GM10248 (cell line): ENCODE data around the gene TBC1D1.

ENCODE experiments used
- CTCF ChIA-PET: fragments of 300-600 bp; sonication (Branson Sonifier 250); formaldehyde crosslinking; extraction: SDS; loops from one replicate; lab custom pipeline; 2021; ENCODE audit warnings: antibody characterized with exemption; lab: Yijun Ruan, JAX
- POLR2A ChIA-PET: fragments of 350-650 bp; sonication (Branson Sonifier 250); formaldehyde crosslinking; extraction: SDS; loops from one replicate; lab custom pipeline; 2020; ENCODE audit warnings: antibody characterized with exemption; lab: Yijun Ruan, JAX
- DNase-seq: peaks from one replicate; pipeline ENCODE4 v3.0.0; 2012; ENCODE audit errors: extremely low spot score
- CTCF ChIP-seq: IDR thresholded peaks from 2 replicates; pipeline ENCODE4 v1.5.1; 2012; ENCODE audit warnings: mild to moderate bottlenecking, low read depth; ENCODE audit errors: extremely low read depth, missing control alignments, control extremely low read depth

Gene TBC1D1

GRCh38 chr4:38073596-38074234 lies 182.8 kb downstream of the TBC1D1 start:
- ChIA-PET POLR2A (interaction anchor here (0.6 kb wide), 1 partner anchor 81 kb away, joined by 3 read pairs; no protein-coding TSS in a partner anchor), CTCF (interaction anchor here (0.9 to 1.9 kb wide), 4 partner anchors 9 to 787 kb away, joined by 3 to 6 read pairs (median 4); no protein-coding TSS in a partner anchor)
- DNase-seq, result no peak
- no peak for TF ChIP-seq CTCF

GRCh38 chr4:38075370-38076152 lies 184.7 kb downstream of the TBC1D1 start:
- no peak for TF ChIP-seq CTCF
- CTCF ChIA-PET, result interaction anchor here (1.2 kb wide), 1 partner anchor 10 kb away, joined by 4 read pairs; no protein-coding TSS in a partner anchor
- DNase-seq, result no peak
- POLR2A ChIA-PET, result interaction anchor here (0.6 to 1.7 kb wide), 4 partner anchors 56 to 1380 kb away, joined by 3 to 8 read pairs (median 3); no protein-coding TSS in a partner anchor

GRCh38 chr4:38076153-38076669 lies 185.3 kb downstream of the TBC1D1 start:
- CTCF ChIA-PET, result interaction anchor here (0.9 to 2.2 kb wide), 6 partner anchors 10 to 55 kb away, joined by 3 to 7 read pairs (median 4); no protein-coding TSS in a partner anchor
- DNase-seq, result no peak
- POLR2A ChIA-PET, result interaction anchor here (0.6 to 1.7 kb wide), 4 partner anchors 55 to 1379 kb away, joined by 3 to 8 read pairs (median 4); no protein-coding TSS in a partner anchor
- no peak for TF ChIP-seq CTCF

- ChIA-PET POLR2A (interaction anchor here (1.0 to 1.1 kb wide), 3 partner anchors 38 to 54 kb away, joined by 3 to 4 read pairs (median 3); no protein-coding TSS in a partner anchor), CTCF (interaction anchor here (0.8 to 2.2 kb wide), 11 partner anchors 9 to 101 kb away, joined by 3 to 12 read pairs (median 4); no protein-coding TSS in a partner anchor)
- DNase-seq, result no peak
- no peak for TF ChIP-seq CTCF
Observed at GRCh38 chr4:38077791-38078489, 187.1 kb downstream of the TBC1D1 start.

- CTCF ChIA-PET, result interaction anchor here (0.6 to 2.2 kb wide), 12 partner anchors 8 to 101 kb away, joined by 3 to 12 read pairs (median 4); no protein-coding TSS in a partner anchor
- DNase-seq, result no peak
Observed at GRCh38 chr4:38078590-38079421, 187.9 kb downstream of the TBC1D1 start.

More at GRCh38 chr4:38078590-38079421, 187.9 kb downstream of the TBC1D1 start:
- POLR2A ChIA-PET, result interaction anchor here (0.5 to 2.1 kb wide), 6 partner anchors 37 to 77 kb away, joined by 3 to 5 read pairs (median 3); no protein-coding TSS in a partner anchor
- no peak for TF ChIP-seq CTCF
